OCI-LY7 (cell line): ENCODE results near the gene PIGN.

Source experiments
- EZH2phosphoT487 ChIP-seq: fragments of 200-600 bp; sonication (generic); IDR thresholded peaks from 2 replicates; pipeline ENCODE4 v1.6.1; 2018; ENCODE audit warnings: low read depth, borderline replicate concordance, mild to moderate bottlenecking, mixed run types, antibody characterized with exemption, low read length, moderate library complexity, mixed read lengths
- TF ChIP-seq, protein P1 (sequence below): fragments of 200-600 bp; sonication (generic); conservative IDR thresholded peaks from 2 replicates; pipeline ENCODE4 v1.5.1; 2014; ENCODE audit warnings: mild to moderate bottlenecking, antibody characterized with exemption, low read length, moderate library complexity, mixed read lengths

DNA sequence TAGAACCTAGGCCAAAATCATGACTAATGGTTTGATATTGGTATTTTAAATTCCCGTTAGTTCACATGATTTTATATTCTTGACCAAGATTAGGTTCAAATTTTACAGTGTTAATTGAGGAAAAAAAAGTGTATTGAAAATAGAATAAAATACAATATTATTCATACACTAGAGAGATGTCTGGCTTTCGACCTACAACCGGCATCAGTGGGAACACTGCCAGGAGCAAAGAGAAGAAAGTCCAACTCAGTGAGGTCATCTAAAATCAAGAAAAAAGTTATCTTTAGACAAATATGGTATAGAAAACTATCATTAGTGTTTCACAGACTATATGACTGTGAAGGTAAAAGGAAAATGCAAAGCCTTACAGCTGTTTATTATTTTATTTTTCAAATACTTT is 81.5 kb downstream of the PIGN start:
- no peak for TF ChIP-seq EZH2phosphoT487
- TF ChIP-seq, protein P1, sequence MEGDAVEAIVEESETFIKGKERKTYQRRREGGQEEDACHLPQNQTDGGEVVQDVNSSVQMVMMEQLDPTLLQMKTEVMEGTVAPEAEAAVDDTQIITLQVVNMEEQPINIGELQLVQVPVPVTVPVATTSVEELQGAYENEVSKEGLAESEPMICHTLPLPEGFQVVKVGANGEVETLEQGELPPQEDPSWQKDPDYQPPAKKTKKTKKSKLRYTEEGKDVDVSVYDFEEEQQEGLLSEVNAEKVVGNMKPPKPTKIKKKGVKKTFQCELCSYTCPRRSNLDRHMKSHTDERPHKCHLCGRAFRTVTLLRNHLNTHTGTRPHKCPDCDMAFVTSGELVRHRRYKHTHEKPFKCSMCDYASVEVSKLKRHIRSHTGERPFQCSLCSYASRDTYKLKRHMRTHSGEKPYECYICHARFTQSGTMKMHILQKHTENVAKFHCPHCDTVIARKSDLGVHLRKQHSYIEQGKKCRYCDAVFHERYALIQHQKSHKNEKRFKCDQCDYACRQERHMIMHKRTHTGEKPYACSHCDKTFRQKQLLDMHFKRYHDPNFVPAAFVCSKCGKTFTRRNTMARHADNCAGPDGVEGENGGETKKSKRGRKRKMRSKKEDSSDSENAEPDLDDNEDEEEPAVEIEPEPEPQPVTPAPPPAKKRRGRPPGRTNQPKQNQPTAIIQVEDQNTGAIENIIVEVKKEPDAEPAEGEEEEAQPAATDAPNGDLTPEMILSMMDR, result no peak
